OCI-LY7 (cell line): ENCODE data around the gene ZNF800.

ENCODE experiments used
- EZH2phosphoT487 ChIP-seq: fragments of 200-600 bp; sonication (generic); IDR thresholded peaks from 2 replicates; pipeline ENCODE4 v1.6.1; 2018; ENCODE audit warnings: low read depth, borderline replicate concordance, mild to moderate bottlenecking, mixed run types, antibody characterized with exemption, low read length, moderate library complexity, mixed read lengths
- TF ChIP-seq, protein P1 (sequence below): fragments of 200-600 bp; sonication (generic); conservative IDR thresholded peaks from 2 replicates; pipeline ENCODE4 v1.5.1; 2014; ENCODE audit warnings: mild to moderate bottlenecking, antibody characterized with exemption, low read length, moderate library complexity, mixed read lengths

- TF ChIP-seq, protein P1, sequence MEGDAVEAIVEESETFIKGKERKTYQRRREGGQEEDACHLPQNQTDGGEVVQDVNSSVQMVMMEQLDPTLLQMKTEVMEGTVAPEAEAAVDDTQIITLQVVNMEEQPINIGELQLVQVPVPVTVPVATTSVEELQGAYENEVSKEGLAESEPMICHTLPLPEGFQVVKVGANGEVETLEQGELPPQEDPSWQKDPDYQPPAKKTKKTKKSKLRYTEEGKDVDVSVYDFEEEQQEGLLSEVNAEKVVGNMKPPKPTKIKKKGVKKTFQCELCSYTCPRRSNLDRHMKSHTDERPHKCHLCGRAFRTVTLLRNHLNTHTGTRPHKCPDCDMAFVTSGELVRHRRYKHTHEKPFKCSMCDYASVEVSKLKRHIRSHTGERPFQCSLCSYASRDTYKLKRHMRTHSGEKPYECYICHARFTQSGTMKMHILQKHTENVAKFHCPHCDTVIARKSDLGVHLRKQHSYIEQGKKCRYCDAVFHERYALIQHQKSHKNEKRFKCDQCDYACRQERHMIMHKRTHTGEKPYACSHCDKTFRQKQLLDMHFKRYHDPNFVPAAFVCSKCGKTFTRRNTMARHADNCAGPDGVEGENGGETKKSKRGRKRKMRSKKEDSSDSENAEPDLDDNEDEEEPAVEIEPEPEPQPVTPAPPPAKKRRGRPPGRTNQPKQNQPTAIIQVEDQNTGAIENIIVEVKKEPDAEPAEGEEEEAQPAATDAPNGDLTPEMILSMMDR: no peak
- no peak for TF ChIP-seq EZH2phosphoT487
Measured at GRCh38 chr7:127440206-127440605, 47.7 kb upstream of the ZNF800 start.
